HepG2 (cell line): ENCODE measurements around the gene CAMTA1. TPM values are rescaled to one million over a fixed set of nuclear protein-coding genes. Genes with fewer than 3 reads are reported as not detected.
A peak's percentile ranks its signal among the peaks of the same experiment; 100 is the strongest.

Experiments used
- ARNTL ChIP-seq: sonication (generic); formaldehyde crosslinking; IDR thresholded peaks from 2 replicates; pipeline ENCODE4 v1.4.0; 2020; ENCODE audit warnings: mild to moderate bottlenecking, missing genetic modification reagents
- BCL3 ChIP-seq: sonication (generic); formaldehyde crosslinking; IDR thresholded peaks from 2 replicates; pipeline ENCODE4 v1.5.1; 2020; ENCODE audit warnings: mild to moderate bottlenecking, missing genetic modification reagents, moderate library complexity
- BCL6 ChIP-seq: IDR thresholded peaks from 2 replicates; pipeline ENCODE4 v1.6.1; 2016; ENCODE audit warnings: missing genetic modification reagents, missing compliant biosample characterization
- ELF1 ChIP-seq: sonication (generic); formaldehyde crosslinking; IDR thresholded peaks from 2 replicates; pipeline ENCODE4 v1.4.0; 2020; ENCODE audit warnings: missing genetic modification reagents
- GMEB2 ChIP-seq: IDR thresholded peaks from 2 replicates; pipeline ENCODE4 v1.6.1; 2016; ENCODE audit warnings: missing biosample characterization, missing genetic modification reagents, low read depth
- KAT7 ChIP-seq: IDR thresholded peaks from 2 replicates; pipeline ENCODE4 v1.6.1; 2018; ENCODE audit warnings: borderline replicate concordance, missing compliant biosample characterization
- KDM5A ChIP-seq: fragments of 200-600 bp; sonication (generic); IDR thresholded peaks from 2 replicates; pipeline ENCODE4 v1.7.0; 2018; ENCODE audit warnings: antibody characterized with exemption, mild to moderate bottlenecking, low read length, borderline replicate concordance
- NBN ChIP-seq: fragments of 450-650 bp; conservative IDR thresholded peaks from 2 replicates; pipeline ENCODE4 v1.6.1; 2017
- PAF1 ChIP-seq: IDR thresholded peaks from 2 replicates; pipeline ENCODE4 v1.6.1; 2016; ENCODE audit warnings: missing genetic modification reagents, missing compliant biosample characterization
- TOPORS ChIP-seq: sonication (generic); formaldehyde crosslinking; IDR thresholded peaks from 2 replicates; pipeline ENCODE4 v1.8.0; 2023; ENCODE audit warnings: mild to moderate bottlenecking, missing genetic modification reagents
- U2AF2 ChIP-seq: fragments of 200-400 bp; formaldehyde crosslinking; IDR thresholded peaks from 2 replicates; pipeline ENCODE4 v1.6.1; 2017; ENCODE audit warnings: low read depth, mild to moderate bottlenecking, low read length
- ZEB1 ChIP-seq: IDR thresholded peaks from 2 replicates; pipeline ENCODE4 v1.6.1; 2012; ENCODE audit warnings: mild to moderate bottlenecking, low read depth, inconsistent platforms; ENCODE audit not compliant: insufficient replicate concordance
- ZNF234 ChIP-seq: sonication (generic); formaldehyde crosslinking; conservative IDR thresholded peaks from 2 replicates; pipeline ENCODE4 v1.5.1; 2020; ENCODE audit warnings: mild to moderate bottlenecking, missing genetic modification reagents
- ZNF451 ChIP-seq: sonication (generic); formaldehyde crosslinking; IDR thresholded peaks from 2 replicates; pipeline ENCODE4 v1.5.0; 2020; ENCODE audit warnings: mild to moderate bottlenecking, missing genetic modification reagents
- ZNF737 ChIP-seq: sonication (generic); formaldehyde crosslinking; IDR thresholded peaks from 2 replicates; pipeline ENCODE4 v1.5.0; 2020; ENCODE audit warnings: missing genetic modification reagents, mild to moderate bottlenecking, borderline replicate concordance
- ZSCAN9 ChIP-seq: IDR thresholded peaks from 2 replicates; pipeline ENCODE4 v1.6.1; 2016; ENCODE audit warnings: borderline replicate concordance
- polyA plus RNA-seq, 8 experiments: library from polyadenylated mRNA; depleted of rRNA in 3 of 8; stranded (reverse) in 7 of 8; unstranded in 1 of 8; fragments of >200 nt; fragmentation: Illumina TruSeq in 4 of 8; extraction: Trizol in 4 of 8; gene quantifications; 2 replicates each; pipeline versions ENCODE4 v1.2.1 to v1.2.3, GENCODE V29; 2011 to 2016; ENCODE audit warnings: low read depth in 4 of 8, missing spikeins in 1 of 8, mixed read lengths in 1 of 8; ENCODE audit not compliant: insufficient read depth in 1 of 8
- total RNA-seq, 5 experiments: library from RNA; depleted of rRNA; stranded (reverse); fragments of >200 nt; fragmentation: Illumina TruSeq; extraction: Trizol; gene quantifications; 2 replicates each; pipeline ENCODE4 v1.2.3, GENCODE V29; 2016; ENCODE audit warnings: low read depth in 1 of 5
- TF ChIP-seq, protein P1 (sequence below): sonication (generic); formaldehyde crosslinking; conservative IDR thresholded peaks from 2 replicates; pipeline ENCODE4 v1.5.0; 2020; ENCODE audit warnings: missing genetic modification reagents
- TF ChIP-seq, protein P2 (sequence below): sonication (generic); formaldehyde crosslinking; IDR thresholded peaks from 2 replicates; pipeline ENCODE4 v1.4.0; 2020; ENCODE audit warnings: mild to moderate bottlenecking, low read depth, missing genetic modification reagents
- TF ChIP-seq, protein P3 (sequence below): sonication (generic); formaldehyde crosslinking; IDR thresholded peaks from 2 replicates; pipeline ENCODE4 v1.5.1; 2020; ENCODE audit warnings: missing genetic modification reagents, mild to moderate bottlenecking, borderline replicate concordance
- TF ChIP-seq, protein P4 (sequence below): sonication (generic); formaldehyde crosslinking; IDR thresholded peaks from 2 replicates; pipeline ENCODE4 v1.5.0; 2020; ENCODE audit warnings: missing genetic modification reagents
- TF ChIP-seq, protein P5 (sequence below): IDR thresholded peaks from 2 replicates; pipeline ENCODE4 v1.6.1; 2016; ENCODE audit warnings: low read depth, borderline replicate concordance
- TF ChIP-seq, protein P6 (sequence below): sonication (generic); formaldehyde crosslinking; IDR thresholded peaks from 2 replicates; pipeline ENCODE4 v1.5.0; 2020; ENCODE audit warnings: missing genetic modification reagents

The CAMTA1 gene
- total and polyA plus RNA-seq, 2 of the 13 experiments (the other 11 are each of a cell fraction or from before 2014, with no cell fraction given) = 25.0 to 36.4 TPM

DNA sequence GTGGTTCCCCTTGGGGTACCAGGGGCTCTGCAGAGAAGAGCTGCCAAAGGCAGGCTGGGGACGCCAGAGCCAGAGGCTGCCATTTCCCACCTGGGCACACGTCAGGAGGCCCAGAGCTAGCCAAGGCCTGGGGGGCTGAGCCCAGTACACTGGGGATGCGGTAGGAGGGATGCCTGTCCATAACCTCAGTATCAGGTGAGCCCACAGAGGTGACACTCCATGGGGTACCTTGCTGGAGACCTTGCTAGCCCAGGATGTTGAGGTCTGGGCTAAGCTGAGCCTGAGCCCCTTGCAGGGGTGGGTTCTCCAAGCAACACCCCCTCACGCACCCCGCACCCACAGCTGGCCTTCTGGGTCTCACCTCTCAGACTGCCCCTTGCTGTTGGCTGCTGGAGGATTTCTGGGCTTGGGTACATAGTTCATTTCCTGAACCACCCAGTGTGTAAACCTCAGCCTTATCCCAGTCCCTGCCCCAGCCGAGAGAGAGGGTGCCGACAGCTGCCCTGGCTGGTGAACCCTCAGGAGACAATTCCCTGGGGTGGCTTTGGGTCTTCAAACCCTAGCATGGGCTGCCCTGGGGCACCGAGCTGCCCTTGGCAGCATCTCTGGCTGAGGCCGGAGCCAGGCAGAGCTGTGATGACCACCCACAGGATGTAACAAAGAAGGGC lies 893.4 kb downstream of the CAMTA1 start (continued):
- TF ChIP-seq BCL3 (CRISPR knock-in tag) = no peak
- no peak for TF ChIP-seq ZNF451 (CRISPR knock-in tag)
- TF ChIP-seq, protein P1, sequence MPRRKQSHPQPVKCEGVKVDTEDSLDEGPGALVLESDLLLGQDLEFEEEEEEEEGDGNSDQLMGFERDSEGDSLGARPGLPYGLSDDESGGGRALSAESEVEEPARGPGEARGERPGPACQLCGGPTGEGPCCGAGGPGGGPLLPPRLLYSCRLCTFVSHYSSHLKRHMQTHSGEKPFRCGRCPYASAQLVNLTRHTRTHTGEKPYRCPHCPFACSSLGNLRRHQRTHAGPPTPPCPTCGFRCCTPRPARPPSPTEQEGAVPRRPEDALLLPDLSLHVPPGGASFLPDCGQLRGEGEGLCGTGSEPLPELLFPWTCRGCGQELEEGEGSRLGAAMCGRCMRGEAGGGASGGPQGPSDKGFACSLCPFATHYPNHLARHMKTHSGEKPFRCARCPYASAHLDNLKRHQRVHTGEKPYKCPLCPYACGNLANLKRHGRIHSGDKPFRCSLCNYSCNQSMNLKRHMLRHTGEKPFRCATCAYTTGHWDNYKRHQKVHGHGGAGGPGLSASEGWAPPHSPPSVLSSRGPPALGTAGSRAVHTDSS (CRISPR knock-in tag) = no peak
- TF ChIP-seq ZNF737 = no peak
- TF ChIP-seq ARNTL = no peak
- TF ChIP-seq ZSCAN9 = no peak; the same call in 1 of the 2 replicates
- TF ChIP-seq, protein P2, sequence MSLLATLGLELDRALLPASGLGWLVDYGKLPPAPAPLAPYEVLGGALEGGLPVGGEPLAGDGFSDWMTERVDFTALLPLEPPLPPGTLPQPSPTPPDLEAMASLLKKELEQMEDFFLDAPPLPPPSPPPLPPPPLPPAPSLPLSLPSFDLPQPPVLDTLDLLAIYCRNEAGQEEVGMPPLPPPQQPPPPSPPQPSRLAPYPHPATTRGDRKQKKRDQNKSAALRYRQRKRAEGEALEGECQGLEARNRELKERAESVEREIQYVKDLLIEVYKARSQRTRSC (CRISPR knock-in tag) = no peak
- TF ChIP-seq, protein P3, sequence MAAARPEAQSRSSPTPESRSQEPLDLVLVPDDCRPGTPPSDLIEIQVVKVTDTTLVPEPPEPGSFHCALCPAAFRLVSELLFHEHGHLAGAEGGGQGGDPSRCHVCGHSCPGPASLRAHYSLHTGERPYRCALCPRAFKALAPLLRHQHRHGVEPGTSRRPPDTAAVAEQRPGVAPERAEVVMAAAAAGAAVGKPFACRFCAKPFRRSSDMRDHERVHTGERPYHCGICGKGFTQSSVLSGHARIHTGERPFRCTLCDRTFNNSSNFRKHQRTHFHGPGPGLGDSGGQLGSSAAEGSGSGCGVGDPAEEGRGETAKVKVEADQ (CRISPR knock-in tag) = no peak
- no peak for TF ChIP-seq GMEB2
- TF ChIP-seq, protein P4, sequence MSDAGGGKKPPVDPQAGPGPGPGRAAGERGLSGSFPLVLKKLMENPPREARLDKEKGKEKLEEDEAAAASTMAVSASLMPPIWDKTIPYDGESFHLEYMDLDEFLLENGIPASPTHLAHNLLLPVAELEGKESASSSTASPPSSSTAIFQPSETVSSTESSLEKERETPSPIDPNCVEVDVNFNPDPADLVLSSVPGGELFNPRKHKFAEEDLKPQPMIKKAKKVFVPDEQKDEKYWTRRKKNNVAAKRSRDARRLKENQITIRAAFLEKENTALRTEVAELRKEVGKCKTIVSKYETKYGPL = no peak
- no peak for TF ChIP-seq TOPORS (CRISPR knock-in tag)
- TF ChIP-seq ELF1 (CRISPR knock-in tag) = peak; percentile 18; the same call in 1 of the 2 replicates
- TF ChIP-seq U2AF2 = no peak
- TF ChIP-seq ZEB1 = no peak
- TF ChIP-seq, protein P5, sequence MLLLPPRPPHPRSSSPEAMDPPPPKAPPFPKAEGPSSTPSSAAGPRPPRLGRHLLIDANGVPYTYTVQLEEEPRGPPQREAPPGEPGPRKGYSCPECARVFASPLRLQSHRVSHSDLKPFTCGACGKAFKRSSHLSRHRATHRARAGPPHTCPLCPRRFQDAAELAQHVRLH (CRISPR knock-in tag) = peak; percentile 49; the same call in 1 of the 2 replicates
- peak; percentile 56; the same call in 1 of the 2 replicates for TF ChIP-seq KAT7 (CRISPR knock-in tag)
- TF ChIP-seq BCL6 = peak; percentile 31; the same call in 1 of the 2 replicates
- TF ChIP-seq, protein P6, sequence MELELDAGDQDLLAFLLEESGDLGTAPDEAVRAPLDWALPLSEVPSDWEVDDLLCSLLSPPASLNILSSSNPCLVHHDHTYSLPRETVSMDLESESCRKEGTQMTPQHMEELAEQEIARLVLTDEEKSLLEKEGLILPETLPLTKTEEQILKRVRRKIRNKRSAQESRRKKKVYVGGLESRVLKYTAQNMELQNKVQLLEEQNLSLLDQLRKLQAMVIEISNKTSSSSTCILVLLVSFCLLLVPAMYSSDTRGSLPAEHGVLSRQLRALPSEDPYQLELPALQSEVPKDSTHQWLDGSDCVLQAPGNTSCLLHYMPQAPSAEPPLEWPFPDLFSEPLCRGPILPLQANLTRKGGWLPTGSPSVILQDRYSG (CRISPR knock-in tag) = no peak
- TF ChIP-seq ZNF234 (CRISPR knock-in tag) = no peak
- no peak for TF ChIP-seq KDM5A
- TF ChIP-seq PAF1 (CRISPR knock-in tag) = no peak
- no peak for TF ChIP-seq NBN
